Measurements from ENCODE around the gene GRAMD1B. TPM values are rescaled to one million over a fixed set of nuclear protein-coding genes. Genes with fewer than 3 reads are reported as not detected.

Gene GRAMD1B
- total RNA-seq, 4 donors from 2014 or later: 2.2 to 4.0 (median 3.5) TPM

- Histone ChIP-seq H3K27me3 (peaks cover 0 to 22% (median 2%) of the 10 kb centered on the region in 4 donors), H3K4me1 (peaks cover 0 to 8% (median 5%) of the 10 kb centered on the region in 4 donors), H3K36me3 (no peaks in the 10 kb centered on the region), H3K27ac (replicated peaks in 1 of 4) (no peak overlapping the region), H3K9me3 (no peaks in the 10 kb centered on the region), H3K4me3 (no peak overlapping the region)
- TF ChIP-seq CTCF (IDR thresholded peaks at IDR 0.05): no peak
- TF ChIP-seq POLR2A (IDR thresholded peaks at IDR 0.05; ENCODE audit: low read depth): no peak
- TF ChIP-seq EP300 (IDR thresholded peaks at IDR 0.05): no peak
- no peak for TF ChIP-seq POLR2AphosphoS5 (IDR thresholded peaks at IDR 0.05)
- intact Hi-C loops (cut with DNase I): no loop called here
- WGBS: 90% methylated on average over 4 of the region's 4 CpGs
- DNase-seq (ENCODE audit: extremely low spot score): no peak
Measured at GRCh38 chr11:123584186-123584585, 154.1 kb downstream of the GRAMD1B start.

GRCh38 chr11:123584737-123585136, 154.7 kb downstream of the GRAMD1B start:
- TF ChIP-seq EP300 (IDR thresholded peaks at IDR 0.05): no peak
- TF ChIP-seq POLR2AphosphoS5 (IDR thresholded peaks at IDR 0.05): no peak
- no peak for TF ChIP-seq POLR2A (IDR thresholded peaks at IDR 0.05; ENCODE audit: low read depth)
- TF ChIP-seq CTCF (IDR thresholded peaks at IDR 0.05): no peak

DNA sequence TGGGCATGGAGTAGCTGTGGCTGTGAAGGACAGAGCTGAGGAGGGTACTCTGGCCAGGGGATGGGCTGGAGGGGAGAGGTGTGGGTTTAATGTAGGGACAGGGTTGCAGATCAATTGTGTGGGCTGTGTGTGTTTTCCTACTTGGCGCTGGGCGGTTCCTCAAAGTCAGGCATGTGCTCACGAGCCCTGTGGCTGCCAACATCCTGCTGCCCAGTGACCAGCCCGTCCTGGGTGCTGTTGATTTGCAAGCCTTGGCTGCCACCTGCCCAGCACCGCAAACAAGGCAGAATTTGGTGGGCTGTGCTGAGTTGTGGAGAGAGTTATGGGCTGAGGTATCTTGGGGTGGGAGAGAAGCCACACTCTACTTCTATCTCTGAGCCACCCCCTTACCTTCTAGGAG, 155.1 kb downstream of the GRAMD1B start:
- no peak overlapping the region for H3K4me3 ChIP-seq
- no peak for DNase-seq (ENCODE audit: extremely low spot score)
- 85% methylated on average over 5 of the region's 5 CpGs for WGBS
- H3K27me3 ChIP-seq: peaks cover 0 to 18% (median 2%) of the 10 kb centered on the region in 4 donors
- H3K9me3 ChIP-seq: no peaks in the 10 kb centered on the region
- peaks cover 4 to 10% (median 5%) of the 10 kb centered on the region in 4 donors for H3K4me1 ChIP-seq
- no peak overlapping the region for H3K27ac ChIP-seq (replicated peaks in 1 of 4)
- intact Hi-C loops (cut with DNase I): no loop called here
- TF ChIP-seq POLR2A (IDR thresholded peaks at IDR 0.05; ENCODE audit: low read depth) (no peak), EP300 (IDR thresholded peaks at IDR 0.05) (no peak), POLR2AphosphoS5 (IDR thresholded peaks at IDR 0.05) (no peak), CTCF (IDR thresholded peaks at IDR 0.05) (no peak)
- H3K36me3 ChIP-seq: no peaks in the 10 kb centered on the region

More at GRCh38 chr11:123584737-123585136, 154.7 kb downstream of the GRAMD1B start:
- Histone ChIP-seq H3K27ac (replicated peaks in 1 of 4) (no peak overlapping the region), H3K4me3 (no peak overlapping the region), H3K27me3 (peaks cover 0 to 22% (median 2%) of the 10 kb centered on the region in 4 donors), H3K9me3 (no peaks in the 10 kb centered on the region), H3K36me3 (no peaks in the 10 kb centered on the region), H3K4me1 (peaks cover 0 to 8% (median 5%) of the 10 kb centered on the region in 4 donors)
- no peak for DNase-seq (ENCODE audit: extremely low spot score)
- 100% methylated on average over 2 of the region's 7 CpGs for WGBS
- intact Hi-C loops (cut with DNase I): no loop called here

- Histone ChIP-seq H3K9me3 (no peaks in the 10 kb centered on the region), H3K27me3 (peaks cover 0 to 13% (median 2%) of the 10 kb centered on the region in 4 donors), H3K27ac (replicated peaks in 1 of 4) (no peak overlapping the region), H3K4me1 (peaks cover under 1 to 10% (median 7%) of the 10 kb centered on the region in 4 donors), H3K4me3 (no peak overlapping the region), H3K36me3 (no peaks in the 10 kb centered on the region)
- DNase-seq (ENCODE audit: extremely low spot score): no peak
- intact Hi-C loops (cut with DNase I): no loop called here
- WGBS: 63% methylated on average over 5 of the region's 5 CpGs
- no peak for TF ChIP-seq CTCF (IDR thresholded peaks at IDR 0.05)
Measured at GRCh38 chr11:123585706-123586105, 155.6 kb downstream of the GRAMD1B start.

- H3K4me1 ChIP-seq: peaks cover 0 to 10% (median 9%) of the 10 kb centered on the region in 4 donors
- DNase-seq (ENCODE audit: extremely low spot score): no peak
- H3K27ac ChIP-seq (replicated peaks in 1 of 4): no peak overlapping the region
- no peak overlapping the region for H3K4me3 ChIP-seq
- H3K9me3 ChIP-seq: no peaks in the 10 kb centered on the region
- peaks cover 0 to 8% (median 0%) of the 10 kb centered on the region in 4 donors for H3K36me3 ChIP-seq
- WGBS: 90% methylated on average over 6 of the region's 8 CpGs
- no peak for TF ChIP-seq CTCF (IDR thresholded peaks at IDR 0.05)
- no peak for TF ChIP-seq POLR2A (IDR thresholded peaks at IDR 0.05; ENCODE audit: low read depth)
- TF ChIP-seq EP300 (IDR thresholded peaks at IDR 0.05): no peak
- no peak for TF ChIP-seq POLR2AphosphoS5 (IDR thresholded peaks at IDR 0.05)
- H3K27me3 ChIP-seq: peaks cover 0 to 6% (median 0%) of the 10 kb centered on the region in 4 donors
- intact Hi-C loops (cut with DNase I): no loop called here
Measured at GRCh38 chr11:123586568-123586967, 156.5 kb downstream of the GRAMD1B start.
